Neural cell (in vitro differentiated cells): ENCODE measurements around the gene PARVB.

Experiments used
- CTCF ChIP-seq: fragments of 450-650 bp; IDR thresholded peaks from 2 replicates; pipeline ENCODE4 v1.5.1; 2014; ENCODE audit warnings: antibody characterized with exemption, mild to moderate bottlenecking, moderate library complexity; ENCODE audit not compliant: poor library complexity, severe bottlenecking
- EZH2 ChIP-seq: fragments of 200-600, 300-800 bp; shearing (Covaris generic), sonication (generic); IDR thresholded peaks from 2 replicates; pipeline ENCODE4 v1.6.1; 2014; ENCODE audit warnings: antibody characterized with exemption, low read length, borderline replicate concordance, mild to moderate bottlenecking; ENCODE audit not compliant: insufficient read depth, poor library complexity, severe bottlenecking
- POLR2AphosphoS5 ChIP-seq: IDR thresholded peaks from 2 replicates; pipeline ENCODE4 v1.6.1; 2012
- REST ChIP-seq: IDR thresholded peaks from 2 replicates; pipeline ENCODE4 v1.6.1; 2012; ENCODE audit warnings: borderline replicate concordance
- SMC3 ChIP-seq: fragments of 450-650 bp; conservative IDR thresholded peaks from 2 replicates; pipeline ENCODE4 v1.6.1; 2014; ENCODE audit warnings: antibody characterized with exemption, mild to moderate bottlenecking, moderate library complexity; ENCODE audit not compliant: poor library complexity
- TAF1 ChIP-seq: IDR thresholded peaks from 2 replicates; pipeline ENCODE4 v1.6.1; 2012; ENCODE audit warnings: low read depth

GRCh38 chr22:44012591-44012990 lies 11.5 kb upstream of the PARVB start:
- TF ChIP-seq POLR2AphosphoS5 (no peak), CTCF (no peak), REST (no peak), EZH2 (no peak), TAF1 (no peak), SMC3 (no peak)
